CD4-positive, alpha-beta memory T cell (primary cell): ENCODE measurements around the gene GPATCH2. TPM values are rescaled to one million over a fixed set of nuclear protein-coding genes. Genes with fewer than 3 reads are reported as not detected.

Experiments
- polyA plus RNA-seq, 2 donors: library from polyadenylated mRNA; unstranded; fragments of 300-500 nt; fragmentation: Illumina TruSeq; gene quantifications; one replicate each; pipeline ENCODE4 v1.2.3, GENCODE V29; 2021
- total RNA-seq, 2 experiments: library from RNA; stranded (reverse); gene quantifications; one replicate each; pipeline ENCODE4 v1.2.3, GENCODE V29; 2021

GPATCH2 gene
- total and polyA plus RNA-seq, 4 experiments from 2014 or later: 1.8 to 11.3 (median 6.5) TPM

Other genes starting within 250 kb of the GPATCH2 start
- not detected for gene SPATA17, start 254 bp upstream of the GPATCH2 start, total RNA-seq
- not detected for gene SPATA17, start 254 bp upstream of the GPATCH2 start, polyA plus RNA-seq